ENCODE measurements around the gene PRELID2.

The PRELID2 gene

DNA sequence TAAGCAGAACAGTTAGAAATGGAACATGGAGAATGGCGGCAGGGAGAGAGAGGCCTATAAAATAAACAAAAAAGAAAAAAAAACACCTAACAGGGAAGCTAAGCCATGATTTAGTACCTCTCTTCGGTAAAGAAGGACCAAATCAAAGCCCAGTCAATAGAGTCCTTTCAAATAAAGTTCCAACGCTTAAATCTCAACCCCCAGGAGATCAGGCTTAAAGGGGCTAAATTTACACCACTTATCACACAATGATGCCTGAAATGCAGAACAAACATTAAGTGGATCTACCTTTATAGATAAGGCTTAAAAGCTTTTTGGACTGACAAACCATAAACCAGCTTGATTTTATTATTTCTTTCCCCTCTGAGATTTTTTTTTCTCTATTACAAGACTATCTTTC lies 66.3 kb downstream of the PRELID2 start:
- H3K27ac ChIP-seq: no peak overlapping the region
- TF ChIP-seq, protein P1, sequence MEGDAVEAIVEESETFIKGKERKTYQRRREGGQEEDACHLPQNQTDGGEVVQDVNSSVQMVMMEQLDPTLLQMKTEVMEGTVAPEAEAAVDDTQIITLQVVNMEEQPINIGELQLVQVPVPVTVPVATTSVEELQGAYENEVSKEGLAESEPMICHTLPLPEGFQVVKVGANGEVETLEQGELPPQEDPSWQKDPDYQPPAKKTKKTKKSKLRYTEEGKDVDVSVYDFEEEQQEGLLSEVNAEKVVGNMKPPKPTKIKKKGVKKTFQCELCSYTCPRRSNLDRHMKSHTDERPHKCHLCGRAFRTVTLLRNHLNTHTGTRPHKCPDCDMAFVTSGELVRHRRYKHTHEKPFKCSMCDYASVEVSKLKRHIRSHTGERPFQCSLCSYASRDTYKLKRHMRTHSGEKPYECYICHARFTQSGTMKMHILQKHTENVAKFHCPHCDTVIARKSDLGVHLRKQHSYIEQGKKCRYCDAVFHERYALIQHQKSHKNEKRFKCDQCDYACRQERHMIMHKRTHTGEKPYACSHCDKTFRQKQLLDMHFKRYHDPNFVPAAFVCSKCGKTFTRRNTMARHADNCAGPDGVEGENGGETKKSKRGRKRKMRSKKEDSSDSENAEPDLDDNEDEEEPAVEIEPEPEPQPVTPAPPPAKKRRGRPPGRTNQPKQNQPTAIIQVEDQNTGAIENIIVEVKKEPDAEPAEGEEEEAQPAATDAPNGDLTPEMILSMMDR (conservative IDR thresholded peaks at IDR 0.05): no peak
- no peak for TF ChIP-seq ZFX (IDR thresholded peaks at IDR 0.05)

DNA sequence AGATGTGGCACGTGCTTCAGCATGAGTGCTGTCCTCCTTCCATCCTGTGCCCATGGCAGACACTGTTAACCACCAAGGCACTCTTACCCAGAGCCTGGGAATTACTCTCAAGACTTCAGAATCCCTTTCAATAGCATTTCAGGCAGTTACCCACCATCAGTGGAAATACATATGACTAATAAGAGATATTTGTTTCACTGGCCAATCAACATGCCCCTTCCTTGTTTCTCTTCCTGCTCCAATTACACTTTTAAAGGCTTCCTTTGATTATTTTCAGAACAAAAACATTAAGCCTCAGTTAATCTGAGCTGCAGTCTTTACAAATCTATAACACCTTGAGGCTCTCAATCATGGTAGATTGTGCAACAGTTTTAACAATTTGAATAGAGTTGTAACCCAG lies 70.8 kb downstream of the PRELID2 start:
- TF ChIP-seq ZFX (IDR thresholded peaks at IDR 0.05): no peak
- TF ChIP-seq, protein P1 (conservative IDR thresholded peaks at IDR 0.05): no peak
- H3K27ac ChIP-seq: no peak overlapping the region

DNA sequence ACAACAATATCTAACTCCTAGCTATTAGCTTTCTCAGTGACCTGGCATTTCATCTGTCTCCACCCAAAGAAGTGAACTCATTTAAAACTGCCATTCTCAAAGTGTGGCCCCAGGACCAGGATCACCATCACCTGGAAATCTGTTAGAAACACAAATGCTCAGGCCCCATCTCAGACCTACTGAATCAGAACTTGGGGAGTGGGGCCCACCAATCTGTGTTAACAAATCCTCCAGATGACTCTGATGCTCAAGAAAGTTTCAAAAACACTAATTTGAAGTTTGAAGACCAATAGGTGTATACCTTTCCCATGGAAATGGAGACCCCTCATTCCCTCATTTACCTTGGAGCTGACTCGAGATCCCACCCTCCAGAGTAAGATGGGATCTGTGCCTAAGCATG lies 72.3 kb downstream of the PRELID2 start:
- TF ChIP-seq, protein P1 (conservative IDR thresholded peaks at IDR 0.05): no peak
- no peak for TF ChIP-seq ZFX (IDR thresholded peaks at IDR 0.05)
- H3K27ac ChIP-seq: no peak overlapping the region

DNA sequence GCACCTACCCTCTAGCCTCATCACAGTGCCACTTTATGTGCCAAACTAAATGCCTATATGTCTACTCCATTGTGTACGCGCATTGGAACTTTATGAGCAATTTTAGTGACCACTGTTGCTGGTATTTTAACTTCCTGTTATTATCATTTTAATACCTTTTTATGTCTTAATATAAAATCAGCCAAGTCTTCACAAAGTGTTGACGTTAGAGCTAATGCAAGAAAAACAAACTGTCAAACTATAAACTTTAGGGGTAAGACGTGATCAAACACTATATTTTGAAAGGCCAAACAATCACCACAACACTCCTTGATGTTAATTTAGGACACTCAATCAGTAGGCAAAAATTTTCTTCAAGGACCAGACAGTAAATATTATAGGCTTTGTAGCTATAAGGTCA lies 73.9 kb downstream of the PRELID2 start:
- no peak for TF ChIP-seq ZFX (IDR thresholded peaks at IDR 0.05)
- TF ChIP-seq, protein P1 (conservative IDR thresholded peaks at IDR 0.05): no peak
- H3K27ac ChIP-seq: no peak overlapping the region

DNA sequence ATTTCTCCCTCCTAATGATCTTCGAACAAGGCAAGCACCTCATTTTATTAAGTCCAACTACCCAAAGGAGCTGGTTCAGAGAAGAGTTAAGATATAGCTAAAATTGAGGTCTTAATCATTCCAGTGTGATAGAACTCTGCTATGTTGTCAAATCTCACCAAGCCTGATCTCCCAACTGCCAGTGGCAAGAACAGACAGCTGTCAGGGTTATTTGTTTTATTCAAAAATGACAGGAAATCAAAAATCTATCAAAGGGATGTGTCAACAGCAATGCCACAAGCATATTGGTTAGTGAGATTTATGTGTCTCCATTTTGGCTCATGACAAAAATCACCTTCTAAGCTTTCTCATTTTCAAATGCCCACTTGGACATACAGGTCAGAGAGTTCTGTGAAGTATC lies 74.5 kb downstream of the PRELID2 start:
- no peak for TF ChIP-seq ZFX (IDR thresholded peaks at IDR 0.05)
- TF ChIP-seq, protein P1 (conservative IDR thresholded peaks at IDR 0.05): no peak
- H3K27ac ChIP-seq: no peak overlapping the region

DNA sequence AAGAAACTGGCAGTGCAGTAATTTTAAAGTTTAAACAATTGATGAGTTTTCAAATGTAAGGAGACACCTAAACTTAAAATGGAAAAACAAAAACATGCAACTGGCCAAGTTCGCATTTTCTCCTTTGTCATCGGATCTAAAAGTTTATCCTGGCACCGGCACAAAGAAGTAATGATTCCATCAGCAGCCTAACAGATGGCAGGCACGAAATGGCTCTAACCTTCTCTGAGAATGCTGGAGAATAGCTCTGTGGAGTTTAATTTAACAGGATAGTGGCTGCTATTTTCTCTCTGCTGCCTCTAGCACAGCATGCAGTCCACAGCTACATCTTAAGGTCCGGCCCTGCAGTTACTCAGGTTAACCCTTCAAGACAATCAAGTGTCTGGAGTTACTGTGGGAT lies 82.2 kb downstream of the PRELID2 start:
- H3K27ac ChIP-seq: no peak overlapping the region
- TF ChIP-seq ZFX (IDR thresholded peaks at IDR 0.05): no peak
- TF ChIP-seq, protein P1 (conservative IDR thresholded peaks at IDR 0.05): no peak

DNA sequence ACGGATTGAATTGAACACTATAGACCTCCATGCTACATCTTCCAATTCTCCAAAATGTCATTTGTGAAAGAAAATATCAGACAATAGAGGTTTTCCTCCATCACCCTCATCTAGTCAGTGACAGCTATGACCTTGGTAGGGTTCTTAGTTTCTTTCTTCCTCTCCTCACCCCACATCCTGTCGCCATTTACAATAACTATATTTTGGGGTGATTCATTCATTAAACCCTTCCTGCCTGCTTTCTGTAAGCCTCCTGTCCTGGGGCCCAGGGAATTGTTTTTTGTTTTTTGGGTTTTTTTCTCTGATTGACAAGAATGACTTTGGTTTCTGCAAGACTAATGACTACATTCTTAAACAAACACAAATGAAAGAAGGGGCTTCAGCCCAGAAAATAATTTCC lies 82.6 kb downstream of the PRELID2 start:
- TF ChIP-seq, protein P1 (conservative IDR thresholded peaks at IDR 0.05): no peak
- no peak for TF ChIP-seq ZFX (IDR thresholded peaks at IDR 0.05)
- H3K27ac ChIP-seq: no peak overlapping the region
